ENCODE measurements around the gene PDE8A. TPM values are rescaled to one million over a fixed set of nuclear protein-coding genes. Genes with fewer than 3 reads are reported as not detected.

Gene PDE8A
- total and polyA plus RNA-seq, 2 of the 13 experiments (the other 11 are each of a cell fraction or from before 2014, with no cell fraction given): 26.3 to 48.5 TPM

DNA sequence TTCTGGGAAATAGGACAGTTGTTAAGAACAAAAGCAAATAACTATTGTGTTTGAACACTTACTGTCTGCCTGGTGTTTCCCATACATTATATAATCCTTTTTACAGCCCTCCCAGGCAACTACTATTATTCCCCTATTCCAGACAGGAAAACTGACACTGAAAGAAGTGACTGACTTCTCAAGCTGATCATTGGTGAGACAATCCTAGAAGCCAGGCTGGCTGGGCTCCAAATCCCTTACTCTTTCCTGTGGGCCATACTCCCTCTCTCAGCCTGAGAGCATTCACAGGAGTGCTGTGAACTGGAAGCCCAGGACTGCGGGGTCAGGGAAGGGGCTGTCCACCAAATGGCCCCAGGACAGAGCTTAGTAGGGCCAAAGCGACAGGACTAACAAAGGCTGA, 39.2 kb upstream of the PDE8A start:
- POLR2A ChIA-PET: no interaction called here
- TF ChIP-seq SATB2 (CRISPR knock-in tag; IDR thresholded peaks at IDR 0.05) (no peak), ZNF709 (CRISPR knock-in tag; IDR thresholded peaks at IDR 0.05) (no peak), MBD4 (IDR thresholded peaks at IDR 0.05; ENCODE audit: borderline replicate concordance, low read length) (no peak), ZNF160 (CRISPR knock-in tag; IDR thresholded peaks at IDR 0.05) (no peak), ZNF773 (CRISPR knock-in tag; IDR thresholded peaks at IDR 0.05; ENCODE audit: borderline replicate concordance) (no peak), CBX1 (IDR thresholded peaks at IDR 0.05; ENCODE audit: low read depth) (no peak), EHMT2 (IDR thresholded peaks at IDR 0.05; ENCODE audit: borderline replicate concordance, low read depth, low read length) (no peak), MLLT10 (CRISPR knock-in tag; IDR thresholded peaks at IDR 0.05) (no peak), ZNF564 (CRISPR knock-in tag; IDR thresholded peaks at IDR 0.05) (no peak), FOXJ3 (CRISPR knock-in tag; IDR thresholded peaks at IDR 0.05; ENCODE audit: borderline replicate concordance) (no peak), FOXA1 (IDR thresholded peaks at IDR 0.05) (no peak), FOXA1 (CRISPR knock-in tag; IDR thresholded peaks at IDR 0.05) (no peak), FOXK1 (CRISPR knock-in tag; IDR thresholded peaks at IDR 0.05; ENCODE audit: borderline replicate concordance, low read depth) (no peak), ZNF232 (CRISPR knock-in tag; IDR thresholded peaks at IDR 0.05; ENCODE audit: borderline replicate concordance) (no peak)
- TF ChIP-seq, protein P1, sequence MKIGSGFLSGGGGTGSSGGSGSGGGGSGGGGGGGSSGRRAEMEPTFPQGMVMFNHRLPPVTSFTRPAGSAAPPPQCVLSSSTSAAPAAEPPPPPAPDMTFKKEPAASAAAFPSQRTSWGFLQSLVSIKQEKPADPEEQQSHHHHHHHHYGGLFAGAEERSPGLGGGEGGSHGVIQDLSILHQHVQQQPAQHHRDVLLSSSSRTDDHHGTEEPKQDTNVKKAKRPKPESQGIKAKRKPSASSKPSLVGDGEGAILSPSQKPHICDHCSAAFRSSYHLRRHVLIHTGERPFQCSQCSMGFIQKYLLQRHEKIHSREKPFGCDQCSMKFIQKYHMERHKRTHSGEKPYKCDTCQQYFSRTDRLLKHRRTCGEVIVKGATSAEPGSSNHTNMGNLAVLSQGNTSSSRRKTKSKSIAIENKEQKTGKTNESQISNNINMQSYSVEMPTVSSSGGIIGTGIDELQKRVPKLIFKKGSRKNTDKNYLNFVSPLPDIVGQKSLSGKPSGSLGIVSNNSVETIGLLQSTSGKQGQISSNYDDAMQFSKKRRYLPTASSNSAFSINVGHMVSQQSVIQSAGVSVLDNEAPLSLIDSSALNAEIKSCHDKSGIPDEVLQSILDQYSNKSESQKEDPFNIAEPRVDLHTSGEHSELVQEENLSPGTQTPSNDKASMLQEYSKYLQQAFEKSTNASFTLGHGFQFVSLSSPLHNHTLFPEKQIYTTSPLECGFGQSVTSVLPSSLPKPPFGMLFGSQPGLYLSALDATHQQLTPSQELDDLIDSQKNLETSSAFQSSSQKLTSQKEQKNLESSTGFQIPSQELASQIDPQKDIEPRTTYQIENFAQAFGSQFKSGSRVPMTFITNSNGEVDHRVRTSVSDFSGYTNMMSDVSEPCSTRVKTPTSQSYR (CRISPR knock-in tag; IDR thresholded peaks at IDR 0.05; ENCODE audit: borderline replicate concordance): no peak
- TF ChIP-seq, protein P2, sequence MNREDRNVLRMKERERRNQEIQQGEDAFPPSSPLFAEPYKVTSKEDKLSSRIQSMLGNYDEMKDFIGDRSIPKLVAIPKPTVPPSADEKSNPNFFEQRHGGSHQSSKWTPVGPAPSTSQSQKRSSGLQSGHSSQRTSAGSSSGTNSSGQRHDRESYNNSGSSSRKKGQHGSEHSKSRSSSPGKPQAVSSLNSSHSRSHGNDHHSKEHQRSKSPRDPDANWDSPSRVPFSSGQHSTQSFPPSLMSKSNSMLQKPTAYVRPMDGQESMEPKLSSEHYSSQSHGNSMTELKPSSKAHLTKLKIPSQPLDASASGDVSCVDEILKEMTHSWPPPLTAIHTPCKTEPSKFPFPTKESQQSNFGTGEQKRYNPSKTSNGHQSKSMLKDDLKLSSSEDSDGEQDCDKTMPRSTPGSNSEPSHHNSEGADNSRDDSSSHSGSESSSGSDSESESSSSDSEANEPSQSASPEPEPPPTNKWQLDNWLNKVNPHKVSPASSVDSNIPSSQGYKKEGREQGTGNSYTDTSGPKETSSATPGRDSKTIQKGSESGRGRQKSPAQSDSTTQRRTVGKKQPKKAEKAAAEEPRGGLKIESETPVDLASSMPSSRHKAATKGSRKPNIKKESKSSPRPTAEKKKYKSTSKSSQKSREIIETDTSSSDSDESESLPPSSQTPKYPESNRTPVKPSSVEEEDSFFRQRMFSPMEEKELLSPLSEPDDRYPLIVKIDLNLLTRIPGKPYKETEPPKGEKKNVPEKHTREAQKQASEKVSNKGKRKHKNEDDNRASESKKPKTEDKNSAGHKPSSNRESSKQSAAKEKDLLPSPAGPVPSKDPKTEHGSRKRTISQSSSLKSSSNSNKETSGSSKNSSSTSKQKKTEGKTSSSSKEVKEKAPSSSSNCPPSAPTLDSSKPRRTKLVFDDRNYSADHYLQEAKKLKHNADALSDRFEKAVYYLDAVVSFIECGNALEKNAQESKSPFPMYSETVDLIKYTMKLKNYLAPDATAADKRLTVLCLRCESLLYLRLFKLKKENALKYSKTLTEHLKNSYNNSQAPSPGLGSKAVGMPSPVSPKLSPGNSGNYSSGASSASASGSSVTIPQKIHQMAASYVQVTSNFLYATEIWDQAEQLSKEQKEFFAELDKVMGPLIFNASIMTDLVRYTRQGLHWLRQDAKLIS (CRISPR knock-in tag; IDR thresholded peaks at IDR 0.05): no peak
- TF ChIP-seq, protein P3, sequence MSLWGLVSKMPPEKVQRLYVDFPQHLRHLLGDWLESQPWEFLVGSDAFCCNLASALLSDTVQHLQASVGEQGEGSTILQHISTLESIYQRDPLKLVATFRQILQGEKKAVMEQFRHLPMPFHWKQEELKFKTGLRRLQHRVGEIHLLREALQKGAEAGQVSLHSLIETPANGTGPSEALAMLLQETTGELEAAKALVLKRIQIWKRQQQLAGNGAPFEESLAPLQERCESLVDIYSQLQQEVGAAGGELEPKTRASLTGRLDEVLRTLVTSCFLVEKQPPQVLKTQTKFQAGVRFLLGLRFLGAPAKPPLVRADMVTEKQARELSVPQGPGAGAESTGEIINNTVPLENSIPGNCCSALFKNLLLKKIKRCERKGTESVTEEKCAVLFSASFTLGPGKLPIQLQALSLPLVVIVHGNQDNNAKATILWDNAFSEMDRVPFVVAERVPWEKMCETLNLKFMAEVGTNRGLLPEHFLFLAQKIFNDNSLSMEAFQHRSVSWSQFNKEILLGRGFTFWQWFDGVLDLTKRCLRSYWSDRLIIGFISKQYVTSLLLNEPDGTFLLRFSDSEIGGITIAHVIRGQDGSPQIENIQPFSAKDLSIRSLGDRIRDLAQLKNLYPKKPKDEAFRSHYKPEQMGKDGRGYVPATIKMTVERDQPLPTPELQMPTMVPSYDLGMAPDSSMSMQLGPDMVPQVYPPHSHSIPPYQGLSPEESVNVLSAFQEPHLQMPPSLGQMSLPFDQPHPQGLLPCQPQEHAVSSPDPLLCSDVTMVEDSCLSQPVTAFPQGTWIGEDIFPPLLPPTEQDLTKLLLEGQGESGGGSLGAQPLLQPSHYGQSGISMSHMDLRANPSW (CRISPR knock-in tag; IDR thresholded peaks at IDR 0.05; ENCODE audit: borderline replicate concordance): no peak
- TF ChIP-seq, protein P4, sequence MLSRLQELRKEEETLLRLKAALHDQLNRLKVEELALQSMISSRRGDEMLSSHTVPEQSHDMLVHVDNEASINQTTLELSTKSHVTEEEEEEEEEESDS (CRISPR knock-in tag; IDR thresholded peaks at IDR 0.05; ENCODE audit: borderline replicate concordance): no peak

More for the DNA sequence above, 39.2 kb upstream of the PDE8A start:
- H3K36me3 ChIP-seq (replicated peaks in 1 of 2; ENCODE audit: control insufficient read depth in 1 of 2, insufficient read depth in 2 of 2, low read length in 2 of 2): no peaks in the 10 kb centered on the region
- H3K4me1 ChIP-seq (ENCODE audit: insufficient read depth, low read length): peaks cover 24% of the 10 kb centered on the region
- no peak overlapping the region for H2AFZ ChIP-seq (ENCODE audit: low read length)
- FAIRE-seq (no peak), ATAC-seq (no peak), DNase-seq (ENCODE audit: low spot score) (no peak)
- no peak overlapping the region for H3K27ac ChIP-seq (ENCODE audit: extremely low read length, insufficient read depth, low read length)
- H3K4me2 ChIP-seq (ENCODE audit: low read depth, low read length): no peak overlapping the region
- no peaks in the 10 kb centered on the region for H3K79me2 ChIP-seq (ENCODE audit: insufficient read depth, low read length)
- H3K27me3 ChIP-seq (ENCODE audit: control insufficient read depth in 1 of 2, insufficient read depth in 2 of 2, low read length in 2 of 2): no peaks in the 10 kb centered on the region; a peak in 1 of 5 replicates
- intact Hi-C loops (cut with micrococcal nuclease; ENCODE audit: unreplicated experiment) (no loop called here), in situ Hi-C loops (cut with HindIII; ENCODE audit: extremely low pct_ligation_motif_present, low pct_unique_long_range_greater_than_20kb) (no loop called here)
- H3K9ac ChIP-seq (ENCODE audit: insufficient read depth, low read depth, low read length): no peak overlapping the region
- H4K20me1 ChIP-seq (ENCODE audit: insufficient read depth, low read length): no peaks in the 10 kb centered on the region
- no peak overlapping the region for H3K4me3 ChIP-seq (replicated peaks in 1 of 3; ENCODE audit: insufficient read depth in 1 of 3, low read depth in 2 of 3, low read length in 3 of 3)
- no TSS peak for BruUV-seq (replicated peaks)
- 79% methylated on average over 2 of the region's 2 CpGs for WGBS (ENCODE audit: low lambda C conversion rate)
- H3K9me3 ChIP-seq (ENCODE audit: low read length): no peaks in the 10 kb centered on the region
- CTCF ChIA-PET (ENCODE audit: low intra/inter-chr PET ratio, low total read pairs): no interaction called here
